Lower lobe of right lung (tissue), 2 donors: ENCODE data around the gene CDC14C. TPM values are rescaled to one million over a fixed set of nuclear protein-coding genes. Genes with fewer than 3 reads are reported as not detected.
A peak's percentile ranks its signal among the peaks of the same experiment; 100 is the strongest.

ENCODE experiments used
- ATAC-seq, 2 donors: fragments of 200-7000 bp; cut with Tn5 transposase; one replicate each; pipeline ENCODE4 v1.9.1; 2020 to 2022; ENCODE audit warnings: mild to moderate bottlenecking in 2 of 2, moderate library complexity in 2 of 2
- DNase-seq: peaks from one replicate; pipeline ENCODE4 v3.0.0-alpha.2; 2020
- H3K27ac ChIP-seq: fragments of 200-600 bp; one replicate; pipeline ENCODE4 v1.8.0; 2022
- H3K27me3 ChIP-seq: fragments of 200-600 bp; one replicate; pipeline ENCODE4 v1.8.0; 2022; ENCODE audit warnings: low read depth
- H3K36me3 ChIP-seq: fragments of 200-600 bp; one replicate; pipeline ENCODE4 v1.8.0; 2022; ENCODE audit warnings: mild to moderate bottlenecking
- H3K4me1 ChIP-seq: fragments of 200-600 bp; one replicate; pipeline ENCODE4 v1.8.0; 2022
- H3K4me3 ChIP-seq: fragments of 200-600 bp; one replicate; pipeline ENCODE4 v1.8.0; 2022; ENCODE audit warnings: mild to moderate bottlenecking
- H3K9me3 ChIP-seq: fragments of 200-600 bp; one replicate; pipeline ENCODE4 v1.8.0; 2022
- CTCF ChIP-seq: fragments of 200-600 bp; IDR thresholded peaks from one replicate; pipeline ENCODE4 v1.8.0; 2022; ENCODE audit warnings: antibody characterized with exemption, mild to moderate bottlenecking
- intact Hi-C: fragments of 100-400 bp; cut with DNase I; formaldehyde crosslinking; loops from one replicate; pipeline ENCODE4 v1.11.0; 2022
- long read RNA-seq: library from polyadenylated mRNA; unstranded; transcript quantifications from one replicate; pipeline ENCODE4 v2.0.0, GENCODE V29; 2021
- total RNA-seq: library from RNA; stranded (reverse); fragmentation: NEBNext Ultra II Directional; extraction: Animal tissue kit (Norgen Biotek cat#: 25700); gene quantifications from one replicate; pipeline ENCODE4 v1.2.1, GENCODE V29; 2021
- donor health status: DM: no; HTN: yes; CAD: no; lungs with severe emphysema.

Gene CDC14C
- not detected for total RNA-seq
- long read RNA-seq, result 0 reads

- H3K4me1 ChIP-seq, result no peaks in the 10 kb centered on the region
- H3K27me3 ChIP-seq, result no peaks in the 10 kb centered on the region
- H3K36me3 ChIP-seq, result no peaks in the 10 kb centered on the region
- no peak for DNase-seq
- no peak for TF ChIP-seq CTCF
- no peaks in the 10 kb centered on the region for H3K9me3 ChIP-seq
- H3K4me3 ChIP-seq, result no peak within 1 kb of the TSS
- intact Hi-C loops, result no loop called here
- no peak for ATAC-seq
- H3K27ac ChIP-seq, result no peak within 1 kb of the TSS
Observed at GRCh38 chr7:48924433-48924832, at the start of gene CDC14C. Gene CDC14C (plus strand): TSS chr7:48924547. CDS start chr7:48924673, 126 bp downstream.

GRCh38 chr7:48875045-48875916 lies 49.1 kb upstream of the CDC14C start:
- intact Hi-C loops, result no loop called here
- H3K27me3 ChIP-seq, result no peaks in the 10 kb centered on the region
- ATAC-seq (peak; percentile 84), DNase-seq (peak; percentile 54)
- peak; percentile 37 for TF ChIP-seq CTCF
- H3K9me3 ChIP-seq, result no peaks in the 10 kb centered on the region
- H3K27ac ChIP-seq, result no peak overlapping the region
- no peaks in the 10 kb centered on the region for H3K36me3 ChIP-seq
- no peaks in the 10 kb centered on the region for H3K4me1 ChIP-seq
- no peak overlapping the region for H3K4me3 ChIP-seq

- no peaks in the 10 kb centered on the region for H3K4me1 ChIP-seq
- no peaks in the 10 kb centered on the region for H3K27me3 ChIP-seq
- DNase-seq (no peak), ATAC-seq (no peak)
- no peak overlapping the region for H3K27ac ChIP-seq
- TF ChIP-seq CTCF, result no peak
- intact Hi-C loops, result no loop called here
- H3K36me3 ChIP-seq, result no peaks in the 10 kb centered on the region
- H3K9me3 ChIP-seq, result no peaks in the 10 kb centered on the region
- no peak overlapping the region for H3K4me3 ChIP-seq
Observed at GRCh38 chr7:48876087-48876486, 48.3 kb upstream of the CDC14C start.

GRCh38 chr7:48880851-48881250 lies 43.5 kb upstream of the CDC14C start:
- ATAC-seq (no peak), DNase-seq (no peak)
- intact Hi-C loops, result no loop called here
- H3K4me1 ChIP-seq, result no peaks in the 10 kb centered on the region
- H3K36me3 ChIP-seq, result no peaks in the 10 kb centered on the region
- TF ChIP-seq CTCF, result no peak
- H3K4me3 ChIP-seq, result no peak overlapping the region
- no peaks in the 10 kb centered on the region for H3K9me3 ChIP-seq
- no peaks in the 10 kb centered on the region for H3K27me3 ChIP-seq
- no peak overlapping the region for H3K27ac ChIP-seq

- intact Hi-C loops, result no loop called here
- H3K9me3 ChIP-seq, result peaks cover 23% of the 10 kb centered on the region
- TF ChIP-seq CTCF, result no peak
- DNase-seq (no peak), ATAC-seq (no peak)
- H3K27ac ChIP-seq, result no peak overlapping the region
- no peaks in the 10 kb centered on the region for H3K4me1 ChIP-seq
- H3K4me3 ChIP-seq, result no peak overlapping the region
- no peaks in the 10 kb centered on the region for H3K27me3 ChIP-seq
- H3K36me3 ChIP-seq, result no peaks in the 10 kb centered on the region
Observed at GRCh38 chr7:48887500-48887899, 36.8 kb upstream of the CDC14C start.
